Measurements from ENCODE around the gene MAN1B1.
"Not testable (repeated sequence)": the region's sequence is repeated elsewhere in the genome, so short reads cannot be mapped to it uniquely, and the experiment has no call there.

Gene MAN1B1

GRCh38 chr9:137052998-137053943 lies 33.5 kb upstream of the MAN1B1 start:
- no peak for DNase-seq

- DNase-seq, result peak; percentile 89
Observed at GRCh38 chr9:137053944-137054931, 32.5 kb upstream of the MAN1B1 start, which contains the start of gene ENTPD2. TSS of gene ENTPD2 (minus strand) at chr9:137054061. CDS start at chr9:137053997, 64 bp downstream.

GRCh38 chr9:137054932-137055384 lies 31.8 kb upstream of the MAN1B1 start:
- peak; percentile 43 for DNase-seq

GRCh38 chr9:137055385-137056364 lies 31.1 kb upstream of the MAN1B1 start:
- DNase-seq, result peak; percentile 79

- peak; percentile 82 for DNase-seq
Observed at GRCh38 chr9:137056739-137057415, 29.9 kb upstream of the MAN1B1 start.

- DNase-seq, result peak; percentile 88
Observed at GRCh38 chr9:137057545-137057944, 29.2 kb upstream of the MAN1B1 start.

- DNase-seq, result peak; percentile 56
Observed at GRCh38 chr9:137058521-137059234, 28.1 kb upstream of the MAN1B1 start.

- DNase-seq, result no peak
Observed at GRCh38 chr9:137062384-137062783, 24.4 kb upstream of the MAN1B1 start.

- DNase-seq, result not testable (repeated sequence)
Observed at GRCh38 chr9:137062798-137063197, 24.0 kb upstream of the MAN1B1 start.

- DNase-seq, result no peak
Observed at GRCh38 chr9:137063311-137064026, 23.3 kb upstream of the MAN1B1 start.

GRCh38 chr9:137064027-137064879 lies 22.5 kb upstream of the MAN1B1 start:
- DNase-seq, result peak; percentile 56

- no peak for DNase-seq
Observed at GRCh38 chr9:137064880-137065164, 22.0 kb upstream of the MAN1B1 start.

- no peak for DNase-seq
Observed at GRCh38 chr9:137065336-137065967, 21.3 kb upstream of the MAN1B1 start.

GRCh38 chr9:137066096-137066861 lies 20.5 kb upstream of the MAN1B1 start:
- DNase-seq, result no peak

GRCh38 chr9:137067860-137068538 lies 18.8 kb upstream of the MAN1B1 start:
- DNase-seq, result peak; percentile 86

GRCh38 chr9:137068539-137069507 lies 18.0 kb upstream of the MAN1B1 start:
- DNase-seq, result no peak

Data from NCI-H345 (cell line).